Cardiac septum (tissue), 1 donor: Measurements from ENCODE around the gene TCERG1L. TPM values are rescaled to one million over a fixed set of nuclear protein-coding genes. Genes with fewer than 3 reads are reported as not detected.

Source experiments
- DNase-seq: peaks from one replicate; pipeline ENCODE4 v3.0.0-alpha.2; 2020; ENCODE audit warnings: low spot score
- intact Hi-C: fragments of 100-400 bp; cut with DNase I; formaldehyde crosslinking; loops from one replicate; pipeline ENCODE4 v1.14.0; 2022
- total RNA-seq: library from RNA; stranded (reverse); fragmentation: NEBNext Ultra II Directional; extraction: Animal tissue kit (Norgen Biotek cat#: 25700); gene quantifications from one replicate; pipeline ENCODE4 v1.2.1, GENCODE V29; 2021
- donor health status: DM: no; HTN: no; CAD: no.

TCERG1L gene
- total RNA-seq, 1 donor from 2014 or later = not detected

- no peak for DNase-seq
- intact Hi-C loops = no loop called here
Observed at GRCh38 chr10:131121511-131122035, 189.9 kb downstream of the TCERG1L start.

- no peak for DNase-seq
- intact Hi-C loops = no loop called here
Observed at GRCh38 chr10:131119626-131120355, 191.7 kb downstream of the TCERG1L start.

GRCh38 chr10:131117416-131118212, 193.9 kb downstream of the TCERG1L start:
- no peak for DNase-seq
- intact Hi-C loops = no loop called here

GRCh38 chr10:131116991-131117375, 194.5 kb downstream of the TCERG1L start:
- no peak for DNase-seq
- intact Hi-C loops = no loop called here

- DNase-seq = no peak
Observed at GRCh38 chr10:131116216-131116990, 195.1 kb downstream of the TCERG1L start.

GRCh38 chr10:131115801-131116200, 195.7 kb downstream of the TCERG1L start:
- no peak for DNase-seq
- intact Hi-C loops = no loop called here

More at GRCh38 chr10:131116216-131116990, 195.1 kb downstream of the TCERG1L start:
- intact Hi-C loops = no loop called here

DNA sequence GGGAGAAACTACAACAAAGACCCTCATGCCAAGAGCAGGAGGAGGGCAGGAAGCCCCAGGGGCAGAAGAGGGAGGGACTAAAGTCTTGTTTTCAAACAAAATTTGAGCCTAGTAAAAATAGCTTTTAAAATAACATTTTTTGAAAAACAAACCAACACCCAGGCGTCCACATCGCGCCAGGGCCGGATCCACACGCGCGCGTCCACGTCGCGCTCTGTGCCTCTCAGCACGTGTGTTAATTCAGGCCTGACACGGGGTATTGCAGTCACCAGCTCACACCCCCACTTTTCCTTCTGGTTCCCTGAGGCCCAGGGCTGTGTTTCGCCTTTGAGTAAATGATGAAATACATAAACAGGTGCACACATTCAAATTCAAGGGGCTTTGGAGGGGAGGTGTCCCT, 196.2 kb downstream of the TCERG1L start:
- no peak for DNase-seq
- intact Hi-C loops = no loop called here

DNA sequence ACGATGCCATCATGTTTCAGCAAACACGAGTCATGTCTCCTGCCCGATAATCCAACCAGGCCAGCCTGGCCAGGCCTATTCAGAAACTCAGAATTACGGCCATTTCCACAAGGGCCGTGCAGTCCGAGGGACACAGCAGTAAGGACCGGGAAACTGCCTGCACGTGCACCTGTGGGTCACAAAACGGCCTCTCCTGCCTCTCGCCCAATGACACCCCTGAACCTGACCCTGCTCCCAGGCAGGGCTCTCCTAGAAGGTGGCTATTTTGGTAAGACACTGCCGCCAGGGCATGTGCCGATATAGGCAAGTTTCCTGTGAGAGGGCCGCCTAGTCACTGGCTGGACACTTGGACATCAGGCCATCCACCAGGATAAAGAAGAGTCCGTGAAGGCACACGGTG, 196.7 kb downstream of the TCERG1L start:
- DNase-seq = no peak
- intact Hi-C loops = no loop called here

DNA sequence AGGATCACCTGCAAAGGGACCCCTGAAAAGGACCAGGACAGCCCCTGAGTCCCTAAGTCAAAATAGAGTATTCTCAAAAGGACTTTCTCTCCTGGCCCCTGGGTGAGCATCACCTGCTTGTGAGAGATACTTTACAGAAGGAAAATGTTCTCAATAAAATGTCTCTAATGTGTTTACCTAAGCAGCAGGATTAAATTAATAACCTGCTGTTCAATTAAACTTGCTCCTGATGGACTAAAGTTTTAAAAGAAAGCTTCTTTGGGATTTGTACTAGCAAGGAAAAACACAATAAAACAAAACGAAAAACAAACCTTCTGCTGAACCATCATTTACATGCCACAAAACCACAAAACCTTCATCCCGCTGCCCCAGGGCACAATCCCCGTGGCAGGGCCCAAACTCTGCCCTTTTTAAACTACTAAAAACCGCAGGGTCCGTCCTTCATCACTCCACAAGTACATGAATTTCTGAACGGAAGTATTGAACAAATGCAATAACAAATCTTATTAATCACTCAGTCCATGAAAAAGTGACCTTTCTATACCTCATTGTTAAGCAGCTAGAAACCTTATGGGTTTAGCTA, 197.7 kb downstream of the TCERG1L start:
- intact Hi-C loops = no loop called here
- DNase-seq = no peak

GRCh38 chr10:131113165-131113564, 198.4 kb downstream of the TCERG1L start:
- no peak for DNase-seq
- intact Hi-C loops = no loop called here

GRCh38 chr10:131112691-131113090, 198.8 kb downstream of the TCERG1L start:
- no peak for DNase-seq
- intact Hi-C loops = no loop called here

DNA sequence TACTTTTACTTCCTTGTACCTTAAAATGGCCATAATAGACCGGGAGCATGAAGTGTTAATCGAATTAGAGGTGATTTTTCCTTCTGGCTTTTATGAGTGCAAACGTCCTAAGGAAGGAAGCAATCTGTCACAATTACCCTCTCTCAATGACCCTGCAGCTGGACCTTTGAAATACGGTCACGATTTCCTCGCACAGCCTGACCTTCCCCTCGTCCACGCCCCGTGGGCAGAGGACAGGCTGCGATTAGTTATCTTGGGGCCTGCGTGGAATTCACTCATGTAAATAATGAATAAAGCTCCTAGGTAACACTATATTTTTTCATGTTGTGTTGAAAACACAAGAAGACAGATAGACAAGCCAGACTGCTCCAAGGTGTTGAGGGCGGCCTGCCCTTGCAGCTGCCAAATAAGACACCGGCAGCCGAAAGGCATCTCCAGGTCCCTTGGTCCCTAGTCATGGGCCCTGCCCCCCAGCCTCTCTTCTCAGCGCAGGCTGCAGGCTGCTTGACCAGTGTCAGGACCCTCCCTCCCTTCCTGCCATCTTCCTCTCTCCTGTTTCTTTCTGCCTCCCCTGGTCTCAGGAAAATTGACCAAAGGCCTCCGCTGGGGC, 199.9 kb downstream of the TCERG1L start:
- intact Hi-C loops = no loop called here

DNA sequence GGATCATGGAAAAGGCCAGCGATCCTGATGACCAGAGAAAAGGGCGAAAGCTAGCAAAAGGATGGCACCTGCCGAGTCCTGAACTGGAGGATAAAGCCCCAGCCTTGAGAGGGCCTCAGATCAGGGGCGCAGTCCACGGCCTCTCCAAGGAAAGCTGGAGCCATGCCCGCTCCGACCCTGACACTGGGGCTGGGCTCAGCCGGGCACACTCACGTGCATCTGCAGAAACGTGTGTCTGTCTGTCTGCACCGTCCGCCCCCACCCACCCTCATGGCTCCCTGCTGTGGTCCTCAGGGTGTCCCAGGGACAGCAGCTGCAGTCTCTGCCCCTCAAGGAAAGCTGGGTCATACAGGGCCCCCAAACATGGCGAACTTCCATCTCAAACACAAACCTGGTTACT, 200.5 kb downstream of the TCERG1L start:
- DNase-seq = no peak
- intact Hi-C loops = no loop called here

More for the DNA sequence above, 199.9 kb downstream of the TCERG1L start:
- no peak for DNase-seq

- intact Hi-C loops = no loop called here
- DNase-seq = no peak
Observed at GRCh38 chr10:131110241-131110783, 201.2 kb downstream of the TCERG1L start.

GRCh38 chr10:131109726-131110125, 201.8 kb downstream of the TCERG1L start:
- DNase-seq = no peak

GRCh38 chr10:131109291-131109690, 202.2 kb downstream of the TCERG1L start:
- intact Hi-C loops = no loop called here

More at GRCh38 chr10:131109726-131110125, 201.8 kb downstream of the TCERG1L start:
- intact Hi-C loops = no loop called here

DNA sequence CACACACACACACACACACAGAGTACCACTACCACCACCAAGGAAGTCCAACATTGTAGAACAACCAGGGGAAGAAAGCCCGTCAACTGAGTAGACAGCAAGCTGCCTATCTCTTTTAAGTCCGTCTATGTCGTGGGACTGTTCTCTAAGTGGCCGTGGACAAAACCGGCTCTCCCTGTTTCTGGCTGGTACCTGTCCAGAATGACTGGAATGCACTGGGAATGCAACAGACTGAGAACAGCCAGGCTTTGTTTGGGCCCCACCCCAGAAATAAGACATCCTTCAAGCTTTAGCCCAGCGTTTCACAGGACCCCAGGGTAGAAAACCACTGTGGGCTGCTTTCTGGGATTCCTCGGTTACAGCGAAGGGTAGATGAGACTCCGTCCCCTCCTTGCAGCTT, 203.6 kb downstream of the TCERG1L start:
- no peak for DNase-seq
- intact Hi-C loops = no loop called here

More at GRCh38 chr10:131109291-131109690, 202.2 kb downstream of the TCERG1L start:
- DNase-seq = no peak

DNA sequence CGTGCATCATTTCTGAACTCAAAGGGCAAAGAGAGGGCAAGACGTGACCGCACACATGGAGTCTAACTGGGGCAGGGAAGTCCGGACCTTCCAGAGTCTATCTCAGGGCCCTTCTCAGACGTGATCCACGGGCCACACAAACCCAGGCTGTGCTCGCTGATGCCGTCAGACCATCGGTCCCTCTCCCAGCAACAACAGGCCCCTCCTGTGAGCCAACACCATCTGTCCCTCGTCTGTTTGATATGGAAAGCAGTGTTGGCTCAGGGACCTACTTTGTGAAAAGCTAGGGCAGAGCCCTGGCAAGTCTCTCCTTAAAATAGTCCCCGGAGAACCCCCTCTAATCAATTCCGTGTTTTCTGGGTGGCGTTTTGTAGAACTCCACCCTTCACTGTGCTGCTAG, 208.8 kb downstream of the TCERG1L start:
- intact Hi-C loops = no loop called here
- DNase-seq = no peak

DNA sequence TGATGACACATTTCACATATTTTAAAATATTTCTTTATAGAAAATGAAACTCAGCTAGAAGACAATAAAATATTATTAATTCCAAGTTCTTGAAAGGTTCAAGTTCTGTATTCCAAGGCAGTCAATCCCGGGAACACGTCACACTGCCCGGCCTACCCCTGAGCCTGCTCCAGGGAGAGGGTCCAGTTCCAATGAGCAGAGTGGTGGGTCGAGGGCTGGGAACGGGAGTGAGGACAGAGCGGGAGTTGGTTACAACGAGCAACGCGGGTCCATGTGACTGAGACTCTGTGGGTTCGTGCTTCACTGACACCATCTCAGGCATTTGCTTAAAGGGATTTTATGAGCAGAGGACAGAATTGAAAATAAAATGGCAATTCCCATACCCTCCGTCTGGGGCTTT, 209.4 kb downstream of the TCERG1L start:
- no peak for DNase-seq
- intact Hi-C loops = no loop called here
